ENCODE measurements around the gene NPEPPS. TPM values are rescaled to one million over a fixed set of nuclear protein-coding genes. Genes with fewer than 3 reads are reported as not detected.

Gene NPEPPS
- total and polyA plus RNA-seq, 2 of the 8 experiments (the other 6 are each of a cell fraction or from before 2014, with no cell fraction given): 53.6 to 118 TPM

DNA sequence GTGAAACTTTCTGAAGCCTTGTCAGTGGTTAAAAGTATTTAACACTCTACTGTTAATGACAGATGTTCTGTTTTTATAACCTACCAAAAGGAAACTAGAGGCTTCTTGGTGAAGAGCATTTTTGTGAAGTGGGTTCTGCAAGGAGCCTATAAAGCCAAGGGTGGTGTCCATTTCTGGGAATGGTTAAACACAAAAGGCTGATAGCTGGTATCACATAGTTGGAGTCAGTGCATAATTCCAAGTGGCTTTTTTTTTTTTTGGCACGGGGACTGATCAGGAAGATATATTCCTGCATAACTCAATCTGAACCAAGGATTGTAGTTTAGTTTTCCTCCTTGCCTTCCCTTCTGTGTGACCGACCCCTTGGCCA is 91.3 kb downstream of the NPEPPS start:
- Histone ChIP-seq H3K4me1 (replicated peaks in 1 of 4; ENCODE audit: control insufficient read depth in 3 of 4, insufficient read depth in 4 of 4, low read length in 3 of 4) (no peaks in the 10 kb centered on the region; a peak in 1 of 7 replicates), H3K9ac (replicated peaks in 1 of 4; ENCODE audit: extremely low read depth in 1 of 4, low read depth in 3 of 4, low read length in 3 of 4) (no peak overlapping the region), H2BK12ac (ENCODE audit: low read depth, low read length) (no peak overlapping the region), H3K4me3 (ENCODE audit: extremely low read depth in 1 of 4, insufficient read depth in 2 of 4, low read depth in 3 of 4, low read length in 4 of 4) (no peak overlapping the region), H3K4ac (replicated peaks; ENCODE audit: insufficient read length, low read depth, low read length) (no peak overlapping the region), H4K5ac (ENCODE audit: insufficient read length, low read depth, low read length) (no peak overlapping the region), H3K27me3 (replicated peaks in 1 of 4; ENCODE audit: control insufficient read depth in 3 of 4, extremely low read depth in 1 of 4, insufficient read depth in 3 of 4, low read length in 3 of 4) (no peaks in the 10 kb centered on the region), H3K36me3 (ENCODE audit: control insufficient read depth in 2 of 4, insufficient read depth in 4 of 4, low read length in 3 of 4) (peaks cover 8 to 58% (median 22%) of the 10 kb centered on the region in 4 experiments), H3K27ac (ENCODE audit: low read depth, low read length) (no peak overlapping the region), H3K14ac (ENCODE audit: insufficient read length) (no peak overlapping the region), H2BK20ac (ENCODE audit: low read length) (no peak overlapping the region), H3K9me3 (ENCODE audit: insufficient read depth in 2 of 2, low read depth in 1 of 2, low read length in 1 of 2) (no peaks in the 10 kb centered on the region), H2AK5ac (ENCODE audit: low read depth, low read length) (no peak overlapping the region), H3K23me2 (ENCODE audit: low read depth, low read length) (no peaks in the 10 kb centered on the region), H3K79me2 (ENCODE audit: control insufficient read depth in 1 of 2, insufficient read depth in 2 of 2, low read length in 2 of 2) (no peaks in the 10 kb centered on the region), H2BK5ac (ENCODE audit: low read depth, low read length) (no peak overlapping the region), H4K8ac (ENCODE audit: extremely low read depth, insufficient read depth, low read length) (no peak overlapping the region), H2BK15ac (ENCODE audit: low read length) (no peak overlapping the region), H4K91ac (replicated peaks; ENCODE audit: insufficient read length, low read length) (no peak overlapping the region), H3K4me2 (ENCODE audit: insufficient read depth in 1 of 2, low read depth in 2 of 2, low read length in 2 of 2) (no peak overlapping the region), H2AFZ (ENCODE audit: low read length) (no peak overlapping the region), H4K20me1 (replicated peaks in 1 of 2; ENCODE audit: control insufficient read depth in 1 of 2, insufficient read depth in 2 of 2, low read length in 2 of 2) (peaks cover 1 to 3% of the 10 kb centered on the region in 2 experiments), H3K18ac (ENCODE audit: extremely low read depth, low read length) (no peak overlapping the region), H2BK120ac (replicated peaks; ENCODE audit: low read depth, low read length) (no peak overlapping the region), H3K56ac (replicated peaks; ENCODE audit: insufficient read length, low read depth, low read length) (no peak overlapping the region), H3K79me1 (ENCODE audit: low read depth, low read length) (no peaks in the 10 kb centered on the region), H3K23ac (ENCODE audit: insufficient read length) (no peak overlapping the region)
- 97% methylated on average over 2 of the region's 2 CpGs; no CpG with 5 or more reads in 1 of the 2 experiments for WGBS, 2 experiments (ENCODE audit: extremely low coverage in 1 of 2, insufficient coverage in 1 of 2, insufficient read length in 1 of 2, insufficient replicate concordance in 2 of 2, low coverage in 1 of 2, low lambda C conversion rate in 2 of 2, missing lambda C conversion rate in 1 of 2)
- CTCF ChIA-PET (ENCODE audit: partially characterized antibody): interaction anchor here (1.8 kb wide), 1 partner anchor 14 kb away, joined by 5 read pairs; no protein-coding TSS in a partner anchor
- no peak for TF ChIP-seq BRCA1 (IDR thresholded peaks at IDR 0.05; ENCODE audit: low read depth, low read length)
- TF ChIP-seq CEBPB (IDR thresholded peaks at IDR 0.05; ENCODE audit: low read depth, low read length): no peak
- TF ChIP-seq GTF2F1 (IDR thresholded peaks at IDR 0.05; ENCODE audit: borderline replicate concordance, low read depth, low read length): no peak
- TF ChIP-seq POLR2A (IDR thresholded peaks at IDR 0.05; ENCODE audit: control extremely low read depth in 1 of 2, low read depth in 2 of 2, low read length in 2 of 2): no peak
- DNase-seq (ENCODE audit: low read depth in 1 of 2, low spot score in 2 of 2) (no peak), FAIRE-seq (no peak)
- POLR2A ChIA-PET (ENCODE audit: partially characterized antibody): no interaction called here

Measured in H1 (cell line).